SU-DHL-6 (cell line): ENCODE measurements around the gene ALX1.

ENCODE experiments used
- EZH2phosphoT487 ChIP-seq: fragments of 200-600 bp; sonication (generic), shearing (Covaris generic); conservative IDR thresholded peaks from 2 replicates; pipeline ENCODE4 v1.6.1; 2018; ENCODE audit warnings: mild to moderate bottlenecking, antibody characterized with exemption, low read length, moderate library complexity, mixed read lengths
- TF ChIP-seq, protein P1 (sequence below): fragments of 200-600 bp; sonication (generic); IDR thresholded peaks from one replicate; pipeline ENCODE4 v1.5.1; 2017; ENCODE audit warnings: antibody characterized with exemption, mild to moderate bottlenecking, low read length, moderate library complexity; ENCODE audit not compliant: insufficient read depth, poor library complexity, severe bottlenecking

DNA sequence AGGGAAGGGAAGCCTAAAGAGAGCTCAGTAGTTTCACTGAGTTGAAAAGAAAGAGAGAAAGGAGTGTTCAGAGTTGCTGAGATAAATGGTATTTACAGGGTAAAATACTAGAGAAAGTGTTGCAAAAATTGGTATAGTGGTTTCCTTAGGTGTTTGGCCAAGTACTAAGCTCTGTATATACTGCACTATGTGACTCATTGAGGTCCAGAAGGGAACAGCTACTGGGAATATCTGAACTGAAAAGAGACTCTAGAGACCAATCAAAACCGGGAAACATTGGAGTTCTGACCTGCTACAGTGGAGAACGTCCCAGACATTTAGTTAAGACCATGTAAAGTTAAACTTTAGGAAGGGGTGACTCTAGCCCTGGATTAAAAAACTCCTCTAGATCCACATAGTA is 42.7 kb upstream of the ALX1 start:
- TF ChIP-seq, protein P1, sequence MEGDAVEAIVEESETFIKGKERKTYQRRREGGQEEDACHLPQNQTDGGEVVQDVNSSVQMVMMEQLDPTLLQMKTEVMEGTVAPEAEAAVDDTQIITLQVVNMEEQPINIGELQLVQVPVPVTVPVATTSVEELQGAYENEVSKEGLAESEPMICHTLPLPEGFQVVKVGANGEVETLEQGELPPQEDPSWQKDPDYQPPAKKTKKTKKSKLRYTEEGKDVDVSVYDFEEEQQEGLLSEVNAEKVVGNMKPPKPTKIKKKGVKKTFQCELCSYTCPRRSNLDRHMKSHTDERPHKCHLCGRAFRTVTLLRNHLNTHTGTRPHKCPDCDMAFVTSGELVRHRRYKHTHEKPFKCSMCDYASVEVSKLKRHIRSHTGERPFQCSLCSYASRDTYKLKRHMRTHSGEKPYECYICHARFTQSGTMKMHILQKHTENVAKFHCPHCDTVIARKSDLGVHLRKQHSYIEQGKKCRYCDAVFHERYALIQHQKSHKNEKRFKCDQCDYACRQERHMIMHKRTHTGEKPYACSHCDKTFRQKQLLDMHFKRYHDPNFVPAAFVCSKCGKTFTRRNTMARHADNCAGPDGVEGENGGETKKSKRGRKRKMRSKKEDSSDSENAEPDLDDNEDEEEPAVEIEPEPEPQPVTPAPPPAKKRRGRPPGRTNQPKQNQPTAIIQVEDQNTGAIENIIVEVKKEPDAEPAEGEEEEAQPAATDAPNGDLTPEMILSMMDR: no peak
- no peak for TF ChIP-seq EZH2phosphoT487
